GM19238 (cell line): Measurements from ENCODE around the gene RAD51C.
"Not testable (repeated sequence)": the region's sequence is repeated elsewhere in the genome, so short reads cannot be mapped to it uniquely, and the experiment has no call there.

Experiments
- DNase-seq: peaks from one replicate; pipeline ENCODE4 v3.0.0; 2011; ENCODE audit warnings: low spot score; ENCODE audit not compliant: insufficient read length

RAD51C gene

GRCh38 chr17:58684003-58684402 lies 8.4 kb upstream of the RAD51C start:
- no peak for DNase-seq

GRCh38 chr17:58684462-58684861 lies 7.9 kb upstream of the RAD51C start:
- DNase-seq, result not testable (repeated sequence)

DNA sequence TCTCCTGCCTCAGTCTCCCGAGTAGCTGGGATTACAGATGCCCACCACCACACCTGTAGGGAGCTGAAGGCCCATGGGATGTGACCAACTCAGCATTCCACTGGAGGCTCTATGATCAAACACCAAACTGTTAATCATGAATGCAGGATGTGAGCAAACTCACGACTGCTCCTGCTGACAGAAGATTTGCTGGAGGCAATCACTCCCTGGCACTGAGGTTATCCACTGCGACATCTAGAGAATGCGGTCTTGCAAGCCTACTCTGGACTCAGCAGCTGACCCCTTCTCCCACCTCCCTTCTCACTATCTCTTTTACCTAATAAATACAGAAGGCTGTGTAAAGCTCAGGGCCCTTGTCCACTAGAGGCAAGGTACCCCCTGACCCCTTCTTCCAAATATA lies 5.4 kb upstream of the RAD51C start:
- DNase-seq, result no peak

DNA sequence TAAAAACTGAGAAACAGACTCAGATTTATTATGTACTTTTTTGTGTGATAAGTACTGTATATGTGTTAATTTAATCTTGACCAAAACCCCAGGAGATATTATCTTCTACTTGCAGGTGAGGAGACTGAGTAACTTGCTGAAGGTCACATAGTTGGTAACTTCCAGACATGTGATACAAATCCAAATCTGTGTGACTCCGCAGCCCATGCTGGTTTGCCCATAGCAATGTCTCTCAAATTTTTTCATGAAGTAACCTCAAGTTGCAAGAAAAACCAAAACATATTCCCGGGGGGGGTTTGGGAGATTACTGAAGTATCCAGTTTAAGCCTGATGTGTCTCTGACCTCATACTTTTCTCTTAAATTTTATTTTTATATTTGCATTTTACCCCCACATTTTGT lies 3.9 kb upstream of the RAD51C start:
- no peak for DNase-seq

DNA sequence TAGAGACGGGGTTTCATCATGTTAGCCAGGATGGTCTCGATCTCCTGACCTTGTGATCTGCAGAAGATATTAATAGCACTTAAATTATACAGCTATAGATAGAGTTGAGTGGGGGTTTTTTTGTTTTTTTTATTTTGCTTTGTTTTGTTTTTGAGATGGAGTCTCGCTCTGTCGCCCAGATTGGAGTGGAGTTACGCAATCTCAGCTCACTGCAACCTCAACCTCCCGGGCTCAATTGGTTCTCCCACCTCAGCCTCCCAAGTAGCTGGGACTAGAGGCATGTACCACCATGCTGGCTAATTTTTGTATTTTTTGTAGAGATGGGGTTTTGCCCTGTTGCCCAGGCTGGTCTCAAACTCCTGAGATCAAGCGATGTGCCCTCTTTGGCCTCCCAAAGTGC lies 2.4 kb upstream of the RAD51C start:
- DNase-seq, result not testable (repeated sequence)

- no peak for DNase-seq
These were observed 632 bp upstream of the RAD51C start, which contains the start of gene TEX14 for GRCh38 chr17:58691701-58692238. TSS of gene TEX14 (minus strand) at chr17:58692045. CDS start at chr17:58652001, 40,044 bp downstream.

DNA sequence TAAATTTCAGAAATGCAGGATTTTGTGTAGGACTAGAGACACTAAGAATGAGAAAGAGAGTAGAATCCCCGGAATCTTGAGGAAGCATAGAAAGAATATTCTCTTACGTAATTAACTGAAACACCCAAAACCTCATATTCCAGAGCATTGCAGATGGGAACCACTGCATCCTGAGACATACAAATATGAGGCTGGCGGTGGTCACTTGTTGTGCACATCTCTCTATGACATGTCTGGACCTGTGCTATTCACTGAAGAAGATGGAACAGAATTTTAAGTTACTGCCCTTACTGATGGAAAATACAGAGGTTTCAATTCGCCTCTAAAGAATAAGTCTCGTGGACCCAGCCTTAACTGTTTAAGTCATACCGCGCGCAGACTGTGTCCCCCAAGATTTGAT lies 806 bp downstream of the RAD51C start:
- no peak for DNase-seq

GRCh38 chr17:58693751-58694150 lies 1.3 kb downstream of the RAD51C start:
- DNase-seq, result no peak

DNA sequence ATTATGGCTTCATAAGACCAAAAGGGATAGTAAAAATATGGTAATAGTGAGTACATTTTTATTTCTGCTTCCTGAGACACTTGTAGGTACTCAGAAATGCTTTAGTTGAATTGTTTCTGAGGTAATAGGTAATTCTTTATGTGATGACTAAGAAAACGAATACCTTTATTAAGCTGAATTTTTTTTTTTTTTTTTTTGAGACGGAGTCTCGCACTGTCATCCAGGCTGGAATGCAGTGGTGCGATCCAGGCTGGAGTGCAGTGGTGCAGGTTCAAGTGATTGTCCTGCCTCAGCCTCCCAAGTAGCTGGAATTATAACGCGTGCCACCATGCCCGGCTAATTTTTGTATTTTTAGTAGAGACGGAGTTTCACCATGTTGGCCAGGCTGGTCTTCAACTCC lies 1.9 kb downstream of the RAD51C start:
- DNase-seq, result no peak

DNA sequence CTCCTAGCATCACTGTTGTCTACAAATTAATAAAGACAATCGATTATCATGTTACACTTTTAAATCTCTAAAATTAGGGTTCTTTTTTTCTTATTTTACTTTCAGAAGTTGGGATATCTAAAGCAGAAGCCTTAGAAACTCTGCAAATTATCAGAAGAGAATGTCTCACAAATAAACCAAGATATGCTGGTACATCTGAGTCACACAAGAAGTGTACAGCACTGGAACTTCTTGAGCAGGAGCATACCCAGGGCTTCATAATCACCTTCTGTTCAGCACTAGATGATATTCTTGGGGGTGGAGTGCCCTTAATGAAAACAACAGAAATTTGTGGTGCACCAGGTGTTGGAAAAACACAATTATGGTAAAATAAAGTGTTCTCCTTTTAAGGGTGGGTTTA lies 2.4 kb downstream of the RAD51C start:
- DNase-seq, result no peak

GRCh38 chr17:58699771-58700170 lies 7.4 kb downstream of the RAD51C start:
- DNase-seq, result no peak

DNA sequence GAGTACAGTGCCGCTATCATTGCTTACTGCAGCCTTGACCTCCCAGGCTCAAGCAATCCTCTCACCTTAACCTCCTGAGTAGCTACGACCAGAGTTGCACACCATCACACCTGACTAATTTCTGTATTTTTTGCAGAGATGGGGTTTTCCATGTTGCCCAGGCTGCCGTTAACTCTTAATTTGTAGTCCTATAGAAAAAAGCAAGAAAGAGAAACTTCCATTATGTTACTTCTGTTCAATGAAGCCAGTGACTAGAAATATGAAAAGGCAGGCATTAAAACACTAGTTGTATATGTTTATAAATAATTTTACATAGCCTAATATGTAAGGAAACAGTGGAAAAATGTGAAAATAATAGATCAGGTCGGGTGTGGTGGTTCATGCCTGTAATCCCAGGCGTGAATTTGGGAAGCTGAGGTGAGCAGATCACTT lies 9.7 kb downstream of the RAD51C start:
- DNase-seq, result no peak

GRCh38 chr17:58702708-58703107 lies 10.3 kb downstream of the RAD51C start:
- no peak for DNase-seq

- DNase-seq, result no peak
These were observed 10.9 kb downstream of the RAD51C start for GRCh38 chr17:58703137-58703915.

DNA sequence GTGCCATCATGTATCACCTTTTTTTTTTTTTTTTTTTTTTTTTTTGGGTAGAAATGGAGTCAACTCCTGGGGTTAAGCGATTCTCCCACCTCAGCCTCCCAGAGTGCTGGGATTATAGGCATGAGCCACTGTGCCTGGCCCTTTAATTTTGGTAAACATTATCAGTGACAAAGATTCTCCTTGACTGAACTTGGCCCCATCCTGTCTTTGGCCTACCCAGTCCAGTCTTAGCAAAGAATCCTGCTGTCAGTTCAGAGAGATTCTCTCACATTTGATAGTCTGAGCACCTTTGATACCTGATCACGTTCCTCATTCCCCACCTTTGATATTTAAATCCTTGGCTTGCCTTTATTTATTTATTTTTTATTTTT lies 11.5 kb downstream of the RAD51C start:
- DNase-seq, result no peak

DNA sequence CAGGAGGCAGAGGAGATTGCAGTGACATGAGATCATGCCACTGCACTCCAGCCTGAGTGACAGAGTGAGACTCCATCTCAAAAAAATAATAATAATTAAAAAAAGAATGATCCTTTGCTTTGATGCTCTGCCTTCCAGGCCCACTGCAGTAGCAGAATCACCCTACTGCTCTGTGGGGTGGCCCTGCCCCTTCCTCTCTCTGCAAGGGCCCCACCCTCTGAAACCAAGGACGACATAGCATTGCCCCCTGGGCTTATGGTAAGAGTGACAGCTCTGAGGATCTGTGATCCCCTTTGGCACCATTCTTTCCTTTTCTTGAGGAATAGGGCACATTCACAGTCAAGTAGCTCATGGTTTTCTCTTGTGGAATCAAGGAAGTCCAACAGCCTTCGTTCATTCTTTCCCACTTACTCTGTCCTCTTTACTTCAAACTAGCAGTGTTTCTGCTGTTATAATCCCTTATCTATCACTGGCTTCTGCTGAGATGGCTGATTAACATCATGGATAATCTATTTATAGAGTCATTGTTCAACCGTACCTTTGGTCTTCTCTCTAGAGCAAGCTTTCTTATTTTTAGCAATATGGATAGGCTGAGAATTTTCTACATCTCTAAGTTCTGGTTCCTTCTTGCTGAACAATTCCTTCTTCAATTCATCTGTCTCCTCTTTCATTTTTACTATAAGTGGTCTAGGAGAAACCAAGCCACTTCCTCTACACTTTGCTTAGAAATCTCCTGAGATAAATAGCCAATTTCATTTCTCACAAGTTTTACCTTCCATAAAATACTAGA lies 14.1 kb downstream of the RAD51C start:
- DNase-seq, result no peak

- no peak for DNase-seq
These were observed 18.6 kb downstream of the RAD51C start for GRCh38 chr17:58710948-58711552.

- DNase-seq, result no peak
These were observed 29.9 kb downstream of the RAD51C start for GRCh38 chr17:58722274-58722673.

DNA sequence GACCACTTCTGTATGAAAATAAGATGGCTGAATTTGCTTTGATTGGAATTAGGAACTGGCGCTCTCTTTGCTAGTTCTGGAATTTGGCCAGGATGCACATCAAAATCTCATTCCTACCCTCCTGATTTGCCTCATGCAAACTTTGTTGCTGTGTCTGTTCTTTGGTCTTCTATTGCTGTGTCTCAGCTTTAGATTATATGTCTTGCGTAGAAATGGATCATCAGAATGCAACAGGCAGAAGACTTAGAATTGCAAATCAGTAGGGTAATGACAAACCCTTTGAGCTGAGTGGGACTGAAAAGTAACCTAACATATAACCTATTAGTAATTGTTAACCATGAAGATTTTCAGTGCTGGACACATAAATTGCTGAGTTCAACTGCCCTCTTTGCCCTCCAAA lies 30.3 kb downstream of the RAD51C start:
- no peak for DNase-seq

GRCh38 chr17:58728798-58729197 lies 36.4 kb downstream of the RAD51C start:
- no peak for DNase-seq

- no peak for DNase-seq
These were observed 38.5 kb downstream of the RAD51C start for GRCh38 chr17:58730937-58731336.

DNA sequence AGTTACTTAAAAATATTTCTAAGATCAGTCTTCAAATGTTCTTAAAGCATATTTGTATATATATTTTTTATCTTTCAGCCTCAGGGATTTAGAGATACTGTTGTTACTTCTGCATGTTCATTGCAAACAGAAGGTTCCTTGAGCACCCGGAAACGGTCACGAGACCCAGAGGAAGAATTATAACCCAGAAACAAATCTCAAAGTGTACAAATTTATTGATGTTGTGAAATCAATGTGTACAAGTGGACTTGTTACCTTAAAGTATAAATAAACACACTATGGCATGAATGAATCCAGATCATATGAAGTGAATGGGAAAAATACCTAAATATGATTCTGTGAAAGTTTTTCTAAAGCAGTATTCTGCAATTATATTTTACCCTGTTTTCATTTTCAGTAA lies 41.6 kb downstream of the RAD51C start:
- DNase-seq, result no peak
